DOHH2 (cell line): ENCODE measurements around the gene MAMDC2.

ENCODE experiments used
- H3F3A ChIP-seq: fragments of 200-600 bp; sonication (generic), shearing (Covaris generic); 2 replicates; pipeline ENCODE4 v1.6.0; 2016; ENCODE audit warnings: antibody characterized with exemption, mild to moderate bottlenecking; ENCODE audit not compliant: control insufficient read depth, insufficient read depth
- H3K27ac ChIP-seq: fragments of 200-600 bp; sonication (generic); 2 replicates; pipeline ENCODE4 v1.5.1; 2014; ENCODE audit warnings: low read depth, mild to moderate bottlenecking, low read length, moderate library complexity
- H3K27me3 ChIP-seq: fragments of 200-600 bp; sonication (generic); 2 replicates; pipeline ENCODE4 v1.6.1; 2014; ENCODE audit warnings: mild to moderate bottlenecking, low read length, mixed read lengths; ENCODE audit not compliant: control insufficient read depth
- H3K36me3 ChIP-seq: fragments of 200-600 bp; sonication (generic); 2 replicates; pipeline ENCODE4 v1.6.1; 2014; ENCODE audit warnings: mild to moderate bottlenecking, low read length, moderate library complexity, mixed read lengths; ENCODE audit not compliant: control insufficient read depth
- H3K4me1 ChIP-seq: fragments of 200-600 bp; sonication (generic); 2 replicates; pipeline ENCODE4 v1.6.1; 2014; ENCODE audit warnings: mild to moderate bottlenecking, low read length, mixed read lengths; ENCODE audit not compliant: control insufficient read depth
- H3K4me2 ChIP-seq: fragments of 200-600 bp; sonication (generic); 2 replicates; pipeline ENCODE4 v1.6.0; 2014; ENCODE audit warnings: mild to moderate bottlenecking, low read length, moderate library complexity
- H3K4me3 ChIP-seq: fragments of 200-600 bp; sonication (generic); 2 replicates; pipeline ENCODE4 v1.5.1; 2014; ENCODE audit warnings: mild to moderate bottlenecking, low read length, mixed read lengths
- H3K79me2 ChIP-seq: fragments of 200-600 bp; sonication (generic); 2 replicates; pipeline ENCODE4 v1.6.1; 2014; ENCODE audit warnings: mild to moderate bottlenecking, low read length, mixed read lengths; ENCODE audit not compliant: control insufficient read depth
- H3K9me2 ChIP-seq: fragments of 200-600 bp; sonication (generic); replicated peaks from 2 replicates; pipeline ENCODE4 v1.6.1; 2014; ENCODE audit warnings: mild to moderate bottlenecking, low read length, mixed read lengths; ENCODE audit not compliant: control insufficient read depth
- H3K9me3 ChIP-seq: fragments of 200-600 bp; sonication (generic); 2 replicates; pipeline ENCODE4 v1.6.1; 2014; ENCODE audit warnings: antibody characterized with exemption, low read length, mixed read lengths; ENCODE audit not compliant: control insufficient read depth, insufficient read depth
- H4K20me1 ChIP-seq: fragments of 200-600 bp; sonication (generic); 2 replicates; pipeline ENCODE4 v1.6.0; 2014; ENCODE audit warnings: low read depth, mild to moderate bottlenecking, antibody characterized with exemption, low read length, moderate library complexity; ENCODE audit not compliant: control insufficient read depth, insufficient read depth
- EZH2phosphoT487 ChIP-seq: fragments of 200-600 bp; sonication (generic); IDR thresholded peaks from 2 replicates; pipeline ENCODE4 v1.6.1; 2017; ENCODE audit warnings: borderline replicate concordance, mild to moderate bottlenecking, antibody characterized with exemption, low read length, moderate library complexity, mixed read lengths
- TF ChIP-seq, protein P1 (sequence below): fragments of 200-600 bp; sonication (generic); IDR thresholded peaks from one replicate; pipeline ENCODE4 v1.5.1; 2014; ENCODE audit warnings: antibody characterized with exemption, mild to moderate bottlenecking, low read depth, low read length; ENCODE audit not compliant: poor library complexity, severe bottlenecking

The MAMDC2 gene

DNA sequence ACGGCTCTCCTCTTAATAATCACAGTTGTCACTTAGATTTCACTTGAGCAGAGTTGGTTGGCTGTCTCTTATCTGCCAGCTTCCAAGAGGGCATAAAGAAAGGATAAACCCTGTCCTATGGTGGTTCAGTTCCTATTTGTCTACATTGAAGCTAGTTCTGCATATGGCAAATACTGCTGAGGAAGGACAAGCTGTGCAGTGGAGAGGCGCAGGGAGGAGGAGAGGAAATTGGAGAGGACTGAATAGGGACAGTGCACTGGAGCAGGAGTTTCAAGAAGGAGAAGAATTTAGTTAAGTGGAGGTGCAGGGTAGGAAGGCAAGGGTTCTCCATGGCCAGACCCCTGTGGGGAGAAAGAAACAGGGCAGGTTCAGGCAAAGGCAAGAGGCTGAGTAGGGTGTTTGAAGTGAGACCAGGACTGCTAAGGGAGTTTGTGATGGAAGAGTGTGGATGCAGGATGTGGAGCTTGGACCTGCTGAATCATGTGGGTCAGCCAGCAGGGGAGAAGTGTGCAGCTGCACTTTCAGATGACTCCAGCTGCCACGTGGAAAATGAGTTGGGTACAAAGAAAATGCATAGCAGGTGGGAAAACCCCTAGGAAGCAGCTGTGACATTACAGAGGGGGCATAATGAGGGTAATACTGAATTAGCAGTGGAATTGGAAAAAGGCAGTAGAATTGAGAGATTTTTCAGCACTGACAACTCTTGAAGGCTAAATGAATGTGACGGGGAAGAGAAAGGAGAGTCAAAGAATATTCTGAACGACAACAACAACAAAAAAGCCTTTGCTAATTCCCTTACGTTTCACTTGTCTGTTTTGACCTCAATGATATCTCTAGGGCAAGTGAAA is 66.8 kb downstream of the MAMDC2 start:
- TF ChIP-seq, protein P1, sequence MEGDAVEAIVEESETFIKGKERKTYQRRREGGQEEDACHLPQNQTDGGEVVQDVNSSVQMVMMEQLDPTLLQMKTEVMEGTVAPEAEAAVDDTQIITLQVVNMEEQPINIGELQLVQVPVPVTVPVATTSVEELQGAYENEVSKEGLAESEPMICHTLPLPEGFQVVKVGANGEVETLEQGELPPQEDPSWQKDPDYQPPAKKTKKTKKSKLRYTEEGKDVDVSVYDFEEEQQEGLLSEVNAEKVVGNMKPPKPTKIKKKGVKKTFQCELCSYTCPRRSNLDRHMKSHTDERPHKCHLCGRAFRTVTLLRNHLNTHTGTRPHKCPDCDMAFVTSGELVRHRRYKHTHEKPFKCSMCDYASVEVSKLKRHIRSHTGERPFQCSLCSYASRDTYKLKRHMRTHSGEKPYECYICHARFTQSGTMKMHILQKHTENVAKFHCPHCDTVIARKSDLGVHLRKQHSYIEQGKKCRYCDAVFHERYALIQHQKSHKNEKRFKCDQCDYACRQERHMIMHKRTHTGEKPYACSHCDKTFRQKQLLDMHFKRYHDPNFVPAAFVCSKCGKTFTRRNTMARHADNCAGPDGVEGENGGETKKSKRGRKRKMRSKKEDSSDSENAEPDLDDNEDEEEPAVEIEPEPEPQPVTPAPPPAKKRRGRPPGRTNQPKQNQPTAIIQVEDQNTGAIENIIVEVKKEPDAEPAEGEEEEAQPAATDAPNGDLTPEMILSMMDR: no peak
- TF ChIP-seq EZH2phosphoT487: no peak
- H3K4me1 ChIP-seq: no peaks in the 10 kb centered on the region
- H3K79me2 ChIP-seq: no peaks in the 10 kb centered on the region
- no peaks in the 10 kb centered on the region for H3K9me3 ChIP-seq
- peaks cover 3% of the 10 kb centered on the region; the same call in 1 of the 2 replicates for H3K27me3 ChIP-seq
- H4K20me1 ChIP-seq: no peaks in the 10 kb centered on the region
- no peaks in the 10 kb centered on the region for H3F3A ChIP-seq
- no peak overlapping the region for H3K4me2 ChIP-seq
- H3K36me3 ChIP-seq: no peaks in the 10 kb centered on the region
- H3K4me3 ChIP-seq: no peak overlapping the region
- H3K9me2 ChIP-seq: no peaks in the 10 kb centered on the region
- H3K27ac ChIP-seq: no peak overlapping the region

DNA sequence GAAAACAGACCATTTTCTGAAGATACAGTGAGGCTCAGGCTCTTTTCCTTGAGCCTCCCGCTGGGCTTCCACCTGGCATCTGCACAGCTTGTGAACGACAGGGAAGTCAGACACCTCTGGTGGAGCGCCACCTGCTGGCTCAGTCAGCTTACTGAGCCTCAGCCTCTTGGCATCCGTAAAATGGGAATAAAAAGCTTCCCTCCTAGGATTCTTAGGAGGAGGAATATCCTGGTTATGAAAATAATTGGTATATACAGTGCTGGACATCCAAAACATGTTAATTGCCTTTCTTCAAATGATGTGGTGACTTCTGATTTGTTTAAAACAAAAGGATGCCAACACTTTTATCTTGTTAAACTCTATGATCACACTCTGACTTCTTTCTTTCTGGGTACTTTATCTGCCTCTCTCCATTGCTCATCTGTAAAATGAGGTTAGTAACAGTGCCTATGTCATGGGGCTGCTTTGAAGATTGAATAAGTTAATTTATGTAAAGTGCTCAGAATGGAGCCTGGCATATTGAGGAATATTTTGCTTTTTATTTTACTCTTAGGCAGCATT is 67.5 kb downstream of the MAMDC2 start:
- H3K4me2 ChIP-seq: no peak overlapping the region
- no peaks in the 10 kb centered on the region for H3F3A ChIP-seq
- no peaks in the 10 kb centered on the region for H3K36me3 ChIP-seq
- H3K4me3 ChIP-seq: no peak overlapping the region
- H3K79me2 ChIP-seq: no peaks in the 10 kb centered on the region
- H3K27ac ChIP-seq: no peak overlapping the region
- no peaks in the 10 kb centered on the region for H3K9me2 ChIP-seq
- H4K20me1 ChIP-seq: no peaks in the 10 kb centered on the region
- no peaks in the 10 kb centered on the region for H3K4me1 ChIP-seq
- TF ChIP-seq, protein P1: peak; percentile 95
- TF ChIP-seq EZH2phosphoT487: no peak
- H3K27me3 ChIP-seq: peaks cover 3% of the 10 kb centered on the region
- H3K9me3 ChIP-seq: no peaks in the 10 kb centered on the region

DNA sequence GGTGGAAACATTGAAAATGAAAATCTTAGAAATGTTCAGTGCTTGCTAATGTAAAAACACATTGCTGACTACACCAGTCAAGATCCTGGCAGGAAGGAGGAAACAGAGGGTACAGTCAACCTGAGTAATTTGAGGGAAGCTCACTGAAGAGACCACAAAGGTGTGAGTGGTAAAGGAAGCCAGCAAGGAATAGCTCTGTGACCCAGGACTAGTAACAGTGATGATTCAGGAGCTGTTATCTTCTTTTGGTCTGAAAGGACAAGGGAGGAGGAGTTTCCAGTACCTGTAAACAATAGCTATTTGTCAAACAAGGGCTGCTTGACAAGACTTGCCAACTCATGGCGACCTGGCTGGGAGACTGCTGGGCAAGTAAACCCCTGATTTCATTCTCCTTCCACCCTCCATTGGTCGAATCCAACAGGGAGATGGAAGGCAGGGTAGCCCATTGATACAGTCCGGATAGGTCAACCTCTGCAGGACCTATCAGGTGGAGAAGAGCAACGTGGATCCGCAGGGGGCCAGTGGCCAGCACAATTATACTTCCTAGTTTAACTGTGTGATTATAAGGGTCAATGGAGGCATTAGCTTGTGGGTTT is 68.1 kb downstream of the MAMDC2 start:
- no peaks in the 10 kb centered on the region for H3K4me1 ChIP-seq
- H3K4me2 ChIP-seq: no peak overlapping the region
- H3F3A ChIP-seq: no peaks in the 10 kb centered on the region
- H3K79me2 ChIP-seq: no peaks in the 10 kb centered on the region
- no peak for TF ChIP-seq EZH2phosphoT487
- TF ChIP-seq, protein P1: no peak
- no peak overlapping the region for H3K27ac ChIP-seq
- H4K20me1 ChIP-seq: no peaks in the 10 kb centered on the region
- H3K36me3 ChIP-seq: no peaks in the 10 kb centered on the region
- no peaks in the 10 kb centered on the region for H3K9me2 ChIP-seq
- no peaks in the 10 kb centered on the region for H3K9me3 ChIP-seq
- peaks cover 3% of the 10 kb centered on the region for H3K27me3 ChIP-seq
- H3K4me3 ChIP-seq: no peak overlapping the region
